ENCODE results near the gene TOR1AIP2. TPM values are rescaled to one million over a fixed set of nuclear protein-coding genes. Genes with fewer than 3 reads are reported as not detected.

The TOR1AIP2 gene
- total and polyA plus RNA-seq, 2 of the 13 experiments (the other 11 are each of a cell fraction or from before 2014, with no cell fraction given) = 35.2 to 65.8 TPM

GRCh38 chr1:179877586-179878265, at the start of gene TOR1AIP2 (continued):
- TF ChIP-seq MEIS2 (CRISPR knock-in tag; IDR thresholded peaks at IDR 0.05) = no peak
- TF ChIP-seq ZNF792 (CRISPR knock-in tag; IDR thresholded peaks at IDR 0.05) = peak; percentile 22; the same call in 1 of the 2 replicates
- TF ChIP-seq KDM2A (CRISPR knock-in tag; IDR thresholded peaks at IDR 0.05; ENCODE audit: borderline replicate concordance, low read depth) = peak; percentile 51; the same call in 1 of the 2 replicates
- no peak for TF ChIP-seq ZBTB7A (CRISPR knock-in tag; IDR thresholded peaks at IDR 0.05)
- TF ChIP-seq KAT2B (IDR thresholded peaks at IDR 0.05; ENCODE audit: borderline replicate concordance, low read depth, low read length) = no peak
- no peak for TF ChIP-seq CERS6 (CRISPR knock-in tag; IDR thresholded peaks at IDR 0.05)
- TF ChIP-seq HOMEZ (CRISPR knock-in tag; IDR thresholded peaks at IDR 0.05; ENCODE audit: low read depth) = no peak
- no peak for TF ChIP-seq HOXA5 (CRISPR knock-in tag; IDR thresholded peaks at IDR 0.05)
- peak; percentile 84 for TF ChIP-seq IRF2 (CRISPR knock-in tag; IDR thresholded peaks at IDR 0.05)
- TF ChIP-seq TFDP2 (CRISPR knock-in tag; IDR thresholded peaks at IDR 0.05) = no peak
- TF ChIP-seq FOXP1 (IDR thresholded peaks at IDR 0.05) = no peak
- TF ChIP-seq FOXP1 (CRISPR knock-in tag; IDR thresholded peaks at IDR 0.05) = no peak
- TF ChIP-seq ZMAT5 (CRISPR knock-in tag; IDR thresholded peaks at IDR 0.05; ENCODE audit: borderline replicate concordance, low read depth) = no peak
- TF ChIP-seq MAFG (CRISPR knock-in tag; IDR thresholded peaks at IDR 0.05) = no peak
- TF ChIP-seq JUN (CRISPR knock-in tag; IDR thresholded peaks at IDR 0.05) = no peak
- TF ChIP-seq TARDBP (CRISPR knock-in tag; IDR thresholded peaks at IDR 0.05) = no peak
- TF ChIP-seq CHD2 (IDR thresholded peaks at IDR 0.05; ENCODE audit: low read depth, low read length) = no peak
- TF ChIP-seq MXD3 (CRISPR knock-in tag; IDR thresholded peaks at IDR 0.05) = no peak
- TF ChIP-seq ARID5B (CRISPR knock-in tag; IDR thresholded peaks at IDR 0.05) = no peak; the same call in 1 of the 2 replicates
- TF ChIP-seq ZNF20 (CRISPR knock-in tag; IDR thresholded peaks at IDR 0.05) = 0 out of 2 replicates have a peak, but pooled peaks have one; percentile 72
- TF ChIP-seq ZNF543 (CRISPR knock-in tag; IDR thresholded peaks at IDR 0.05) = no peak
- TF ChIP-seq ZKSCAN1 (IDR thresholded peaks at IDR 0.05; ENCODE audit: low read length) = no peak

Measured in HepG2 (cell line).